Heart right ventricle (tissue), 16 donors: ENCODE data around the gene HEYL. TPM values are rescaled to one million over a fixed set of nuclear protein-coding genes. Genes with fewer than 3 reads are reported as not detected.
A peak's percentile ranks its signal among the peaks of the same experiment; 100 is the strongest.

Experiments
- ATAC-seq, 8 donors: fragments of 200-7000 bp; cut with Tn5 transposase; one replicate each; pipeline ENCODE4 v1.9.1; 2020; ENCODE audit warnings: mild to moderate bottlenecking in 8 of 8, moderate library complexity in 8 of 8, moderate number of reproducible peaks in 1 of 8
- DNase-seq, 2 donors: peaks; one replicate each; pipeline ENCODE4 v3.0.0-alpha.2; 2020
- H3K27ac ChIP-seq, 10 donors: fragments of 200-600 bp; sonication (generic) in 2 of 10; one replicate each; pipeline versions ENCODE4 v1.5.0 to v1.8.0; 2020 to 2022; ENCODE audit warnings: mild to moderate bottlenecking in 3 of 10
- H3K27me3 ChIP-seq, 7 donors: fragments of 200-600 bp; one replicate each; pipeline ENCODE4 v1.8.0; 2021 to 2022; ENCODE audit warnings: mild to moderate bottlenecking in 2 of 7
- H3K36me3 ChIP-seq, 9 donors: fragments of 200-600 bp; sonication (generic) in 1 of 9; one replicate each; pipeline versions ENCODE4 v1.5.0 to v1.8.0; 2020 to 2022; ENCODE audit warnings: mild to moderate bottlenecking in 2 of 9
- H3K4me1 ChIP-seq, 9 donors: fragments of 200-600 bp; sonication (generic) in 1 of 9; one replicate each; pipeline versions ENCODE4 v1.5.0 to v1.8.0; 2020 to 2022; ENCODE audit warnings: mild to moderate bottlenecking in 4 of 9
- H3K4me3 ChIP-seq, 10 donors: fragments of 200-600 bp; sonication (generic) in 2 of 10; one replicate each; pipeline versions ENCODE4 v1.5.0 to v1.8.0; 2020 to 2022; ENCODE audit warnings: mild to moderate bottlenecking in 7 of 10, moderate library complexity in 2 of 10
- H3K9me3 ChIP-seq, 11 donors: fragments of 200-600 bp in 10 of 11; sonication (generic) in 2 of 11; one replicate each; pipeline versions ENCODE4 v1.5.0 to v1.8.0; 2013 to 2022; ENCODE audit warnings: mild to moderate bottlenecking in 2 of 11, control low read depth in 1 of 11, moderate library complexity in 1 of 11
- CTCF ChIP-seq, 9 donors: fragments of 200-600 bp; sonication (generic) in 2 of 9; IDR thresholded peaks; one replicate each; pipeline versions ENCODE4 v1.5.0 to v1.8.0; 2021 to 2022; ENCODE audit warnings: antibody characterized with exemption in 9 of 9, mild to moderate bottlenecking in 5 of 9, moderate library complexity in 1 of 9
- WGBS, 2 donors: extraction: QIAGEN DNeasy Blood & Tissue Kit; methylation state at CpG; one replicate each; pipeline ENCODE4 v1.1.7; 2013; ENCODE audit warnings: inconsistent platforms in 1 of 2; 5-methylcytosine and 5-hydroxymethylcytosine counted together
- intact Hi-C, 10 donors: fragments of 100-400 bp; cut with DNase I; formaldehyde crosslinking; loops; one replicate each; pipeline versions ENCODE4 v1.11.1 to v1.14.2; 2022
- polyA plus RNA-seq, 2 donors: library from polyadenylated mRNA; stranded (reverse); fragments of 200-250 nt; gene quantifications; one replicate each; pipeline ENCODE4 v1.2.3, GENCODE V29; 2013
- total RNA-seq, 10 donors: library from RNA; stranded (reverse); fragmentation: NEBNext Ultra II Directional in 3 of 10; extraction: Animal tissue kit (Norgen Biotek cat#: 25700) in 3 of 10; gene quantifications; one replicate each; pipeline versions ENCODE4 v1.2.1 to v1.2.4, GENCODE V29; 2021 to 2023
- donor health status: Arrhythmogenic right ventricular cardiomyopathy.
- donor health status: ischemic (EF 13 %, LVEDD 7.1; RV severe dilation, severe dysfunction).
- donor health status: healthy with polysubstance abuse.
- donor health status: DM: no; HTN: yes; CAD: no.
- donor health status: DM: no; HTN: no; CAD: no.
- donor health status: ischemic (EF 25% LVEDD 6.9; RV normal size, moderate dysfunction).
- donor health status: ischemic (EF 25% LVEDD 5.7; RV mildly dilated, moderate dysfunction).
- donor health status: healthy.
- donor health status: DM: yes; HTN: yes; CAD: no.
- donor health status: Ischemic cardiomyopathy.
- donor health status: ischemic (EF 35%, LVEDD 5.7; RV mildly dilated, moderate dysfunction).
- donor health status: nonischemic (EF 11% LVEDD 7.7; RV severe dilation, severe dysfunction).
- donor health status: DM: yes; HTN: yes; CAD: no.
- donor health status: PGD.
- donor health status: ischemic (EF 29% LVEDD 5.4; RV normal size, mild dysfunction).
- donor health status: nonischemic (EF 23%, LVEDD 6.1; RV moderate dilation, normal function).

HEYL gene
- total and polyA plus RNA-seq, 12 donors = 11.5 to 27.5 (median 14.3) TPM

DNA sequence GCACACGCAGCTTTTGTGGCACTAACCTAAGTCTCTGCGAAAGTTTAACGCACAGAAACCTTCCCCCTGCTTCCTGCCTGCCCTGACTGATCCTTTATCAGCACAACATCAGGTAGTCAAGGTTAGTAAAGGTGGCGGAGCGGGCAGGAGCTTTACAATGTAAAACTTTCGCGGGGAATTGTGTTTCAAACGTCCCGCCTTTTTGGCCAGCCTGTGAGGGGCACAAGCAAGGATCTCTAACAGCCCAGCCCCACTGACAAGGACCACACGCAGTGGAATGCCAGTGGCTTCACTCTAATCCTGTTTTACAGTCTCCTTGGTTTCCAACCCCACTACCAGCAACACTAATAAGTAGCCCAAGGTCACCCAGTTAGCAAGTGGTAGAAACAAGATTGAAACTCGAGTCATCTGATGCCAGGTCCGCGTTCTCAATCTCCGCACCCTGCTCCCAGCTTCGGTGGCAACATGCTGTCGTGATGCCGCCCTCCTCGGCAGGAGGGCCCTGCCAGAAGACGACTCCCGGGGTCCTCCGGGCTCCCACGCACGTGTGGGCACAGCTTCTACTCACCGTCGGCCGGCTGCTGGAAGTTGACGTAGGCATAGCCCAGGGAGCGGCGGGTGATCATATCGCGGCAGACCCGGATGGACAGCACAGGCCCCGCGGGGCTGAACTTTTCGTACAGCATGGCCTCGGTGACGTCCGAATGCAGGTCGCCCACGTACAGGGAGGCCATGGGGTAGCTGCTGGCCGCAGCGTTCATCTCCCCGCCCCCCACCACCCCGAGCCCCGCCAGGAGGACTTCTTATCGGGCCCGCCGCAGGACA lies 64.0 kb downstream of the HEYL start:
- TF ChIP-seq CTCF (IDR thresholded peaks at IDR 0.05) = no peak
- intact Hi-C loops = loop anchor here in 2 of 10 donors (5.0 to 10.0 kb wide), 2 partner anchors 647 to 711 kb away; no protein-coding TSS in a partner anchor
- no peaks in the 10 kb centered on the region for H3K9me3 ChIP-seq
- DNase-seq = peak; percentile 58 to 73
- H3K4me1 ChIP-seq = peaks cover 4 to 48% (median 36%) of the 10 kb centered on the region in 9 donors
- WGBS, 2 donors = 3 to 5% methylated on average over 48 of the region's 48 CpGs
- H3K36me3 ChIP-seq = peaks cover 0 to 50% (median 21%) of the 10 kb centered on the region in 9 donors
- H3K27me3 ChIP-seq = no peaks in the 10 kb centered on the region
- peak overlapping the region; percentile 72 to 94 (median 83) for H3K4me3 ChIP-seq
- peak; percentile 43 to 79 (median 68) for ATAC-seq
- H3K27ac ChIP-seq = peak overlapping the region; percentile 63 to 96 (median 94)

DNA sequence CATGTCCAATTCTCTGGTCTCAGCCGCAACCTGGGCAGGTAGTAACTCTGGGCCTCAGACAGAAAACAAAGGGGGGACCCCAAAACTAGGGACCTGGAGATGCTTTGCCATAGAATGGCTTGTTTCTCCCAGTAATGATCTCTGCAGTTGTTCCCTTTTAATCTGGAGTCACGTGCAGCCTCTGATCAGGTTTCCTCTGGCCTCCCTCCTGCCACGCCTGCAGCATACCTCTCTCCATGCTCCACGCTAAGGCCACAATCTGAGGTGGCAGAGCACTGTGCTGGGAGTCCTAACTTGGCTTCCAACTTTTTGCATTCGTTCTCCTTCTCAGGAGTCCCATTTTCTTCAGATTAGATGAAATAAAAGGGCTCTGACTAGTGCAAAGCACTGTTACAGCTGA lies 64.8 kb downstream of the HEYL start:
- Histone ChIP-seq H3K36me3 (peaks cover under 1 to 58% (median 29%) of the 10 kb centered on the region in 9 donors), H3K9me3 (no peaks in the 10 kb centered on the region), H3K4me3 (peak overlapping the region; percentile 72 to 94 (median 83)), H3K4me1 (peaks cover 4 to 50% (median 36%) of the 10 kb centered on the region in 9 donors), H3K27ac (peak overlapping the region; percentile 51 to 96 (median 94)), H3K27me3 (no peaks in the 10 kb centered on the region)
- no peak for DNase-seq
- 32 to 34% methylated on average over 5 of the region's 5 CpGs for WGBS, 2 donors
- TF ChIP-seq CTCF (IDR thresholded peaks at IDR 0.05) = no peak
- ATAC-seq = peak in 6 of 8 donors; percentile 23 to 67 (median 53)
- intact Hi-C loops = loop anchor here in 2 of 10 donors (5.0 to 10.0 kb wide), 2 partner anchors 648 to 710 kb away; no protein-coding TSS in a partner anchor

Other genes starting within 250 kb of the HEYL start
- gene BMP8A, start 148.0 kb downstream of the HEYL start, total RNA-seq = 1 to 10 TPM in 4 of 10 donors, under 1 TPM in 4, not detected in 2; 0.33 to 1.8 (median 0.85) TPM
- under 1 TPM in 1 of 2 donors, not detected in 1; 0.16 TPM for gene BMP8A, start 148.0 kb downstream of the HEYL start, polyA plus RNA-seq
- 100 to 1,000 TPM; 184 to 311 (median 229) TPM for gene PABPC4, start 62.9 kb downstream of the HEYL start, total RNA-seq
- 100 to 1,000 TPM; 143 to 188 TPM for gene PABPC4, start 62.9 kb downstream of the HEYL start, polyA plus RNA-seq
- gene NT5C1A, start 32.5 kb upstream of the HEYL start, total RNA-seq = 10 to 100 TPM; 12.1 to 59.2 (median 29.5) TPM
- gene NT5C1A, start 32.5 kb upstream of the HEYL start, polyA plus RNA-seq = under 1 TPM; 0.68 to 0.80 TPM
- 1 to 10 TPM in 1 of 10 donors, under 1 TPM in 9; 0.07 to 3.7 (median 0.19) TPM for gene HPCAL4, start 51.8 kb upstream of the HEYL start, total RNA-seq
- gene HPCAL4, start 51.8 kb upstream of the HEYL start, polyA plus RNA-seq = under 1 TPM; 0.39 to 0.51 TPM
- gene PPIE, start 99.2 kb upstream of the HEYL start, total RNA-seq = 10 to 100 TPM; 28.0 to 32.7 (median 30.9) TPM
- gene PPIE, start 99.2 kb upstream of the HEYL start, polyA plus RNA-seq = 10 to 100 TPM; 33.9 to 49.5 TPM
- gene OXCT2, start 131.7 kb upstream of the HEYL start, total RNA-seq = 1 to 10 TPM in 9 of 10 donors, under 1 TPM in 1; 0.85 to 5.4 (median 2.2) TPM
- 1 to 10 TPM; 1.5 to 3.3 TPM for gene OXCT2, start 131.7 kb upstream of the HEYL start, polyA plus RNA-seq
- under 1 TPM; 0.16 to 0.79 (median 0.22) TPM for gene BMP8B, start 149.2 kb upstream of the HEYL start, total RNA-seq
- under 1 TPM; 0.07 to 0.23 TPM for gene BMP8B, start 149.2 kb upstream of the HEYL start, polyA plus RNA-seq
- gene TRIT1, start 243.9 kb upstream of the HEYL start, total RNA-seq = 10 to 100 TPM; 12.3 to 21.8 (median 16.8) TPM
- gene TRIT1, start 243.9 kb upstream of the HEYL start, polyA plus RNA-seq = 10 to 100 TPM; 11.4 to 23.6 TPM